Measurements from ENCODE around the gene CYP2U1.
"Not testable (repeated sequence)": the region's sequence is repeated elsewhere in the genome, so short reads cannot be mapped to it uniquely, and the experiment has no call there.

The CYP2U1 gene

DNA sequence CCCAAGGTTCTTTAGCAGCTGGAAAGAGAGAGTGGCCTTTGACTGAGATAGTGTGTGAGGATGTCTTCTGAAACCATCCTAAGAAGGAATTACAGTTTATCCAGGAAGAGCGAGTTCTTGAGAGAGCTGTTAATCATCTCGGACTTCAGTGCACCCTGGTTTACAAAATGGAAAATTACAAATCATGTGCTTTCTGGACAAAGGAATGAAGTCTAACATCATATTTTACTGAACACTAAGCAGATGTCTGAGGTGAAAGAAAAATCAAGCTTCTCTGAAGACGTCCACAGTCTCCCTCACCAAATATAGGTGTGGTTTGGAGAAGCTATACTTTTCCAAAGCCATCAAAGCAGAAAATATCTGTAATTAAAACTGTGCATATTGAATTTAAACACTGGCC, 30.8 kb upstream of the CYP2U1 start:
- Histone ChIP-seq H3K4me2 (ENCODE audit: low read length) (no peak overlapping the region), H3K9ac (ENCODE audit: low read depth, low read length) (no peak overlapping the region), H3K4me3 (ENCODE audit: low read length) (no peak overlapping the region), H3K36me3 (ENCODE audit: insufficient read depth, low read length) (peaks cover 4% of the 10 kb centered on the region), H3K9me3 (replicated peaks; ENCODE audit: low read length) (no peaks in the 10 kb centered on the region), H3K27me3 (ENCODE audit: control insufficient read depth, insufficient read depth, low read length) (no peaks in the 10 kb centered on the region), H3K4me1 (ENCODE audit: control insufficient read depth, insufficient read depth, low read length) (peaks cover 22% of the 10 kb centered on the region)

DNA sequence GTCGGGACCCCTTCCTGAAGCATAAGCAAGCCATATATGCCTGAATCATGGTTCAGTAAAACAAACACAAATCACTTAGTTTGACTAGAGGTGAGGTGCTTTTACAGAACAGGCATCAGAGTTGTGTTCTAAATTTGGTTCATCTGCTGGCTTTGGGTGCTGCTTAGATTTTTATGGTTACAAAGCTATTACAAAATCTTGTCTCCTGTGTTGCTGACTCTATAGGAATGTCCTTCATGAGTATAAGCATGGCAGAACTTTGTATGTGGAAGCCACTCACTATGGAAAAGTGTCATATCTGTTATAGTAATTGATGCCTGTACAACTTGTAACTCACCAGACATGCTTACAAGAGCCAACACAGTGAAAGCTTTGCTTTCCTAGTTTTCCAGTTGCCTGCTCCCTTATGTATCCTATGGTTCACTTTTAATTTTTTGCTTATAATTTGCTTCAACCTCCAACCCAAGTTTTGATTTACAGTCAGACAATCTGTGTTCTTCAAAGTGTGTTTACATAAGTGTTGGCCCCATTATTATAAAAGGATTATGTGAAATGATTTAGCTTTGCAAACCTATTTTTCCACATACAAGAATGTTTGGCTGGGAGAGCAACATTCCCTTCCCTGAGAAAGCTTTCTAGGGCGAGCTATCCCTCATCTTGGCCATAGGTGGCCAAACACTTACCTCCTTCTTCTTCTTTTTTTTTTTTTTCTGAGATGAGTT, 30.0 kb upstream of the CYP2U1 start:
- Histone ChIP-seq H3K9me3 (replicated peaks; ENCODE audit: low read length) (no peaks in the 10 kb centered on the region), H3K4me2 (ENCODE audit: low read length) (no peak overlapping the region), H3K36me3 (ENCODE audit: insufficient read depth, low read length) (peaks cover 4% of the 10 kb centered on the region), H3K9ac (ENCODE audit: low read depth, low read length) (no peak overlapping the region), H3K27me3 (ENCODE audit: control insufficient read depth, insufficient read depth, low read length) (no peaks in the 10 kb centered on the region), H3K4me3 (ENCODE audit: low read length) (no peak overlapping the region), H3K4me1 (ENCODE audit: control insufficient read depth, insufficient read depth, low read length) (peaks cover 17% of the 10 kb centered on the region)

DNA sequence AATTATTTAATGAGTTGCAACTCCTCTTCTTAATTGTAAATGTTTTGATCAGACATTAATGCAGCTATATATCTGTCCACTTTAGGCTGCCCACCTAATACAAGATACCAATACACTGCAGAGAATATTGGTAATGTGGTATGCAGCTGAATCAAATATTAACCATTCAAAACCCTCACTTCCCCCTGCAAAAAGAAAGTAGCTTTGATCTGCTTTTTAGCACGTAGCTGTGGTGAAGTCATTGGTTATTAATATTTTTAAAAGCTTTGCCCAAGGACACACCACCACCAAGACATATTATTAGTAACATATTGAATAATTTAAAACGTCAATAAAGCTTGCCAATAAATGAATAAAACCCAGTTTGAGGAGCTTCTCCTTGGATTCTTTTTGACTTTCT, 28.6 kb upstream of the CYP2U1 start:
- H3K9ac ChIP-seq (ENCODE audit: low read depth, low read length) = no peak overlapping the region
- no peaks in the 10 kb centered on the region for H3K27me3 ChIP-seq (ENCODE audit: control insufficient read depth, insufficient read depth, low read length)
- H3K4me2 ChIP-seq (ENCODE audit: low read length) = no peak overlapping the region
- peaks cover 3% of the 10 kb centered on the region for H3K4me1 ChIP-seq (ENCODE audit: control insufficient read depth, insufficient read depth, low read length)
- H3K4me3 ChIP-seq (ENCODE audit: low read length) = no peak overlapping the region
- peaks cover 6% of the 10 kb centered on the region for H3K36me3 ChIP-seq (ENCODE audit: insufficient read depth, low read length)
- no peaks in the 10 kb centered on the region for H3K9me3 ChIP-seq (replicated peaks; ENCODE audit: low read length)

DNA sequence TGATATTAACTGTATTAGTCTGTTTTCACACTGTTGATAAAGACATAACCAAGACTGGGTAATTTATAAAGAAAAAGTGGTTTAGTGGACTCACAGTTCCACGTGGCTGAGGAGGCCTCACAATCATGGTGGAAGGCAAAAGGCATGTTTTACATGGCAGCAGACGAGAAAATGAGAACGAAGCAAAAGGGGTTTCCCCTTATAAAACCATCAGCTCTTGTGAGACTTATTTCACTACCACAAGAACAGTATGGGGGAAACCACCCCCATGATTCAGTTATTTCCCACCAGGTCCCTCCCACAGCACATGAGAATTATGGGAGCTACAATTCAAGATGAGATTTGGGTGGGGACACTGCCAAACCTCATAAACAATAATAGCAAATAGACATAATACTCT, 26.3 kb upstream of the CYP2U1 start:
- H3K4me1 ChIP-seq (ENCODE audit: control insufficient read depth, insufficient read depth, low read length); H3K9ac ChIP-seq (ENCODE audit: low read depth, low read length); H3K27me3 ChIP-seq (ENCODE audit: control insufficient read depth, insufficient read depth, low read length); H3K4me3 ChIP-seq (ENCODE audit: low read length); H3K9me3 ChIP-seq (replicated peaks; ENCODE audit: low read length); H3K4me2 ChIP-seq (ENCODE audit: low read length): not testable (repeated sequence)
- peaks cover 12% of the 10 kb centered on the region for H3K36me3 ChIP-seq (ENCODE audit: insufficient read depth, low read length)

DNA sequence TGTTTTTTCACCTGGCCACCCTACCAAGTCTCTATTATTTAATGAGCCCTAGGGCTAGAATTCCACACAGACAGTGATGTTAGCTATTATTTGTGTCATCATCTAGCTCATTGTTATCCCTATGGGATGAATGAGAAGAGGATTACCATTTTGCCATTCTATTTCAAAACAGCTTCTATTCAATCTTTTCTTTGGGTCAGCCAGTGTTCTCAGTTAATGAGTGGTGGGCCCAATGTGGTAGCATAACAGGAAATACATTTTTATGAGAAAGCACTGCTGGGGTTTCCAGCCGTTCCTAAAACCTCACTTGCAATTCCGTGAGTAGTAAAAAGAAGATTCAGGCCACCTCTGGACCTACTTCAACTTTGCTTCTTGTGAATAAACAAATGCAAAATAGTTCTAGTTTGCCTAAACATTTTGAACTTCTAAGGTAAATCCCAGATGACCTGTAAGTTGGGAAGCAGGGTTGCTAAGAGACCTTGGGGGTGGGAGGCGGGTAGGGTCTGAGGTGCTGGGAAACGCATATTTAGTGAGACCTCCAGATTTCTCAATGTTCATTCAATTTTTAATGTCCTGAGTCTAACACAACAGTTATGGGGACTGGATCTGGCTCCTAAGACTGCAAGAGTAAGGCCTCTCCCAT, 24.8 kb upstream of the CYP2U1 start:
- Histone ChIP-seq H3K27me3 (ENCODE audit: control insufficient read depth, insufficient read depth, low read length) (no peaks in the 10 kb centered on the region), H3K9ac (ENCODE audit: low read depth, low read length) (no peak overlapping the region)

DNA sequence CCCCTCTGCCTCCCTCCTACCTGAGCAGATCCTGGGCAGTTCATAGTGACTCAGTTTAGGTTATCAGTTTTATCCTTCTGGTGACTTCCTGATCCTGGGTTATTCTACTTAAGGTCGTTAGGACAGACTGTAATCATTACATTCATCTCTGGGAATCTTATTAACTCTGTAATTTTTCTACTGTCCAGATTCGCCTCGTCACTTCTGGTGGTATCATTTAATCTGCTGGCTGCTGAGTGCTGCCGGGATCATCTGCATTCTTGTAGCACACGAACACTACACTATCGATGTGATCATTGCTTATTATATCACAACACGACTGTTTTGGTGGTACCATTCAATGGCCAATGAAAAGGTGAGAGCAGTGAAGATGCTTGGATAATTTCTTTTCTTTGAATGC, 23.0 kb upstream of the CYP2U1 start:
- Histone ChIP-seq H3K9me3 (replicated peaks; ENCODE audit: low read length) (no peaks in the 10 kb centered on the region), H3K4me3 (ENCODE audit: low read length) (no peak overlapping the region), H3K4me2 (ENCODE audit: low read length) (no peak overlapping the region), H3K4me1 (ENCODE audit: control insufficient read depth, insufficient read depth, low read length) (no peaks in the 10 kb centered on the region), H3K27me3 (ENCODE audit: control insufficient read depth, insufficient read depth, low read length) (no peaks in the 10 kb centered on the region), H3K9ac (ENCODE audit: low read depth, low read length) (no peak overlapping the region), H3K36me3 (ENCODE audit: insufficient read depth, low read length) (peaks cover 14% of the 10 kb centered on the region)

More for the DNA sequence above, 24.8 kb upstream of the CYP2U1 start:
- Histone ChIP-seq H3K4me1 (ENCODE audit: control insufficient read depth, insufficient read depth, low read length) (no peaks in the 10 kb centered on the region), H3K4me2 (ENCODE audit: low read length) (no peak overlapping the region), H3K36me3 (ENCODE audit: insufficient read depth, low read length) (peaks cover 18% of the 10 kb centered on the region), H3K9me3 (replicated peaks; ENCODE audit: low read length) (no peaks in the 10 kb centered on the region), H3K4me3 (ENCODE audit: low read length) (no peak overlapping the region)

DNA sequence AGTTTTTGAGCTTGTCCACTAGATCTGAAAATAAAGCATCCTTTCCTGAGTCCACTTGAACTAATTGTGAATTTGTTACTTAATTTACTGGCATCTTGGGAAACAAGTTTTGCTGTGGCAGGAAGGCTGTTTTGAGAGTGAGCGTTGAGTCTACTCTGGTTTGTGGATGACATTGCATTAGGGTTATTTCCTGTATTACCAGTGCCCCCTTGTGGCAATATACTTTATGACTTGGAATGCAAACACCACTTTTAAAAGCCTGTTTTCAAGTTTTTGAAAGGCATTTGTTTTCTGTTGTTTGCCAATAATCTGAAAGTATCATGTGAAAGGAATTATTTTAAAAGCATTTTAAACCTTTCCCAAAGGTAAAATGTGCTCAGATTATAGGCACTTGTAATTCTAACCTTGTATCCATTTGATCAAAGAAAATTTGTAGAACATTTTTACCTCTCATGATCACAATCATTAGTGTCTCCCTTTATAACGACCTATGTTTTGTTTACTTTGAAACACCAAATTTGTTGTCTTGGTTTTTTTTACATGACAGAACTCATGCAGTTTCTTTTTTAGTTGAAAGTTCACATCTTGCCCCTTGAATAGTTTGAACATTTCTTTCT, 18.0 kb upstream of the CYP2U1 start:
- H3K9ac ChIP-seq (ENCODE audit: low read depth, low read length) = no peak overlapping the region
- peaks cover 10% of the 10 kb centered on the region for H3K36me3 ChIP-seq (ENCODE audit: insufficient read depth, low read length)
- no peaks in the 10 kb centered on the region for H3K27me3 ChIP-seq (ENCODE audit: control insufficient read depth, insufficient read depth, low read length)
- no peaks in the 10 kb centered on the region for H3K4me1 ChIP-seq (ENCODE audit: control insufficient read depth, insufficient read depth, low read length)
- no peak overlapping the region for H3K4me2 ChIP-seq (ENCODE audit: low read length)
- H3K9me3 ChIP-seq (replicated peaks; ENCODE audit: low read length) = no peaks in the 10 kb centered on the region
- no peak overlapping the region for H3K4me3 ChIP-seq (ENCODE audit: low read length)

DNA sequence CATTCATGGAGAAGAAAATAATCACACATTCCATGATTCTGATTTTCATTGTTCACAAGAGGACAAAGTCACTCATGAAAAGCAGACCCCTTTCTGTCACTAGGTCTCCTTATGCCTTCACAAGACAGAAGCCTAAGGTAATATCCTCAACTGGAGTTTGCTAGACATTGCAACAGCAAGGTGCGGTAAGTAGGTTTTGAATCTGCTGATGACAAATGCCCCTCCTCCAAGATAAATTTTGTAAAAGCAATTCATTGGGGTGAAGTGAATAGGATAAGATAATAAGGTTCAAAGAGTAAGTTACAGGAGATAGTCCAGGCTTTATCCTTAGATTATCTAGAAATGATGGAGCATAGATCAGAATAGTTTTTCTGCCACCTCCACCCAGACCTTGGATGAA, 16.1 kb upstream of the CYP2U1 start:
- Histone ChIP-seq H3K4me3 (ENCODE audit: low read length) (no peak overlapping the region), H3K4me2 (ENCODE audit: low read length) (no peak overlapping the region), H3K27me3 (ENCODE audit: control insufficient read depth, insufficient read depth, low read length) (no peaks in the 10 kb centered on the region), H3K9ac (ENCODE audit: low read depth, low read length) (no peak overlapping the region), H3K9me3 (replicated peaks; ENCODE audit: low read length) (no peaks in the 10 kb centered on the region), H3K4me1 (ENCODE audit: control insufficient read depth, insufficient read depth, low read length) (no peaks in the 10 kb centered on the region), H3K36me3 (ENCODE audit: insufficient read depth, low read length) (peaks cover 6% of the 10 kb centered on the region)

DNA sequence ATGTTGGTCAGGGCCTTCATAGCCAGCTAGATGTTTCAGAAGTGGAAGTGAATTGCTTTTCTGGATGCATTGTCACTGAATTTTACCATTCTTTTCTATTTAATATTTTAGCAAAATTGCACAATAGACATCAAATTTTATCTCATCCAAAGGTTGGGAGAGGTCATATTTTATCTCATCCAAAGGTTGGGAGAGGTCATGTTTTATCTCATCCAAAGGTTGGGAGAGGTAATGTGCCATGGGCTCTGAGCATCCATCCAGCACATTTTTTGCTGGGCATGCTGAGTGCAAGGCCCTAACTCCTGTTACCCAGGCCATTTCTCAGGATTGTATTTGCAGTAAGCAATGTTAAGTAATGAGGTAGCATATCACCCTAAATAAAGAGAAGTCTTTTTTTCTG, 14.7 kb upstream of the CYP2U1 start:
- no peaks in the 10 kb centered on the region for H3K27me3 ChIP-seq (ENCODE audit: control insufficient read depth, insufficient read depth, low read length)
- no peak overlapping the region for H3K4me3 ChIP-seq (ENCODE audit: low read length)
- no peak overlapping the region for H3K4me2 ChIP-seq (ENCODE audit: low read length)
- H3K36me3 ChIP-seq (ENCODE audit: insufficient read depth, low read length) = no peaks in the 10 kb centered on the region
- H3K9me3 ChIP-seq (replicated peaks; ENCODE audit: low read length) = no peaks in the 10 kb centered on the region
- H3K4me1 ChIP-seq (ENCODE audit: control insufficient read depth, insufficient read depth, low read length) = no peaks in the 10 kb centered on the region
- no peak overlapping the region for H3K9ac ChIP-seq (ENCODE audit: low read depth, low read length)

DNA sequence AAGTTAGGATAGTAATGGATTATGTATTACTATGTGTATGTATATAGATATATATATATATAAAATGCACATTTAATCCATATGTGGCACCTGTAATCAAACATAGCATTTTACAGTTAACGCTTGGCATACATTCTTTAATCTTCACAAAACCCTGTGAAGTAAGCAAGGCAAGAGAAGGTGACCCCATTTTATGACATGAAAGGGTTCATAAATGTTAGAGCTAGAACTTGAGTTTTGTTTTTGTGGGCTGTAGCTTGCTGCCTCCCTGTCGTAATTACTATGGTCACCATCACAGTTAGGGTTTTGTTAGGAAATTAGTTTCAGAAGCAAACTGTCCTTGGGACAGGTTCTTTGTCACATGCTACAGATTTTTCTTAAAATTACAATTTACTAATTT, 13.8 kb upstream of the CYP2U1 start:
- Histone ChIP-seq H3K4me1 (ENCODE audit: control insufficient read depth, insufficient read depth, low read length) (no peaks in the 10 kb centered on the region), H3K9me3 (replicated peaks; ENCODE audit: low read length) (no peaks in the 10 kb centered on the region), H3K4me3 (ENCODE audit: low read length) (no peak overlapping the region), H3K27me3 (ENCODE audit: control insufficient read depth, insufficient read depth, low read length) (no peaks in the 10 kb centered on the region), H3K9ac (ENCODE audit: low read depth, low read length) (no peak overlapping the region), H3K4me2 (ENCODE audit: low read length) (no peak overlapping the region), H3K36me3 (ENCODE audit: insufficient read depth, low read length) (no peaks in the 10 kb centered on the region)

DNA sequence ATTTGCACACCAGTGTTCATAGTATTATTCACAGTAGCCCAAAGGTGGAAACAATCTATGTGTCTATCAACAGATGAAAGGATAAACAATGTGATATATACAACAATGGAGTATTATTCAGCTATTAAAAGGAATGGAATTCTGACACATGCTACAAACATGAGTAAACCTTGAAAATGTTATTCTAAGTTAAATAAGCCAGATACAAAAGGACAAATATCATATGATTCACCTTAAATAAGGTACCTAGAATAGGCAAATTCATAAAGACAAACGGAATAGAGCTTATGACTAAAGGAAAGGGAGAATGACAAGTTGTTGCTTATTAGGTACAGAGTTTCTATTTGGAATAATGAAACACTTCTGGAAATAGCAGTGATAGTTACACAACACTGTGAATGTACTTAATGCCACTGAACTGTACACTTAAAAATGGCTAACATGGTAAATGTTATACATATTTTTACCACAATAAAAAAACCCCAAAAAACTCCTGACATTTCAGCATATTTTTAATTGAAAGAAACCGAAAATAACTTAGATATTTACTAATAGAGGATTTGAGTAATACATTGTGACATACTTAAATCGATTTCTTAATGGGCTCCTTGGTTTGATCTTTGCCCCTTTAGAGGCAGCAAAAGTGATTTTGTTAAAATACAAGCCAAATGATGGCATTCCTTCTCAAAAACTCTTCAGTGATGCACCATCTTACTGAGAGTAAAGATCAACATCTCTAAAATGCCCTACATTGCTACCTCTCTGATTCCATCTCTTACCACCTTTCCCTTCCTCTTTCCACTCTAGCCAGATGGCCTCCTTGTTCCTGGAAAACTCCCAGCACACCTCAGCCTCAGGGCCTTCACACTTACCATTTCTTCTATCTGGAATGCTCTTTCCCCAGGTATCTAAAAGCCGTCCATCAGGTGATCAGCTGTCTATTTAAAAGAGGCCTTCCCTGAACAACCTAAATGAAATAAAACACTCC, 8.6 kb upstream of the CYP2U1 start:
- H3K4me1 ChIP-seq (ENCODE audit: control insufficient read depth, insufficient read depth, low read length) = no peaks in the 10 kb centered on the region
- H3K27me3 ChIP-seq (ENCODE audit: control insufficient read depth, insufficient read depth, low read length) = no peaks in the 10 kb centered on the region
- H3K36me3 ChIP-seq (ENCODE audit: insufficient read depth, low read length) = no peaks in the 10 kb centered on the region
- H3K9me3 ChIP-seq (replicated peaks; ENCODE audit: low read length) = no peaks in the 10 kb centered on the region
- H3K9ac ChIP-seq (ENCODE audit: low read depth, low read length) = no peak overlapping the region
- H3K4me2 ChIP-seq (ENCODE audit: low read length) = no peak overlapping the region
- H3K4me3 ChIP-seq (ENCODE audit: low read length) = no peak overlapping the region

Data from skeletal muscle satellite cell (primary cell).